ENCODE results near the gene MYLK4.

MYLK4 gene

GRCh38 chr6:2733324-2733723 is 17.4 kb downstream of the MYLK4 start:
- no peak for DNase-seq (ENCODE audit: low read depth)

DNA sequence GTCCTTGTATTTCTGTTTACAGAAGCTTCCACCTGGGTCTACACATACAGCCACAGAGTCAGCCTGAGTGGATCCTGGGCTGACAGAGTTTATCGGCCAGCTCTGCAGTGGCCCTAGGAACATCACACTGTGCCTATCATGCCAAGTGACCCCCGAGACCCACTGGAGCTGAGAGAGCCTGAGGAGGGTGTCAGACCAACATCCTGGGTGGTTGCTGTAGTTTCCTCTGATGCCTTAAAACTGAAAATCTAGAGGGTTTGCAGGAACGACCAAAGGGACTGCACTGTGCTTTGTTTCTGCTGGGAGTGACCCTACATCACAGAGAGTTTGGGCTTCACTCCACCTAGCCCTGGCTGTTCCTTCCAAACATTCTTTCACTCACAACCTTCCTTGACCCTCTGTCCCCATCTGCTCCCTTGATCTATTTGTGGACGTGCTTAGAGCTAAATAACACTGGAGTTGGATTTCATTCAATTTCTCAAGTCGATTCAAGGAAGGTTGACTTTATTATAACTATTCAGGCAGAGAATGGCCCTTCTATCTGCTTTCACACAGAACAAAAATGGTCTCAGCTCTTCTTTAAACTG is 18.1 kb downstream of the MYLK4 start:
- DNase-seq (ENCODE audit: low read depth), result no peak

DNA sequence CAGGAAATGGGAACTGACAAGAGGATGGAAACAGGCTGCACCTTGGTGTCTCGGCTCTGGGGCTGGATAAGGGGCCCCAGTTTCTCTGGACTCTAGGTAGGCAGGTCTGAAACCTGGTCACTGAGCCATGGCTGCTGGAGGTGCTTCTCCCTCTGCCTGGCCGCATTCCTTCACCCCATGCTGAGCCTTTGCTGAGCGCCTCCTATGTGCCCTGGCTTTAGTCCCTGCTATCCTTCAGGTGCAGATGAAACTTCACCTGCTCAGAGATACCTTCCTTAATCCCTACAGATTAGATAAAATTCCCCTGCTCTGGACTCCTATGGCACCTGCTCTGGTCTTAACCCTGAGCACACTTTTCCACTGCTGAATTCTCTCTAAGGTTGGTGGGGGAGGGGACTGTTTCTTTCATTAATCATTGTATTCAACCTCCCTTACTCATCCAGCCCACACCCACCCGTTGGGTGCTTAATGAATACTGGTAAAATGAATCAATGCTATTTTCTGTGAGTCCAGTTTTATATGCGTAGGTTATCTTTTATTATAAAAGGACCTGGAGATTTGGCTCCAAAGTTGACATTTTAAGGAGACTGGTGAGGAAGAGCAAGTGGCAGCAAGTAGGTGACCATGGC is 19.3 kb downstream of the MYLK4 start:
- no peak for DNase-seq (ENCODE audit: low read depth)

DNA sequence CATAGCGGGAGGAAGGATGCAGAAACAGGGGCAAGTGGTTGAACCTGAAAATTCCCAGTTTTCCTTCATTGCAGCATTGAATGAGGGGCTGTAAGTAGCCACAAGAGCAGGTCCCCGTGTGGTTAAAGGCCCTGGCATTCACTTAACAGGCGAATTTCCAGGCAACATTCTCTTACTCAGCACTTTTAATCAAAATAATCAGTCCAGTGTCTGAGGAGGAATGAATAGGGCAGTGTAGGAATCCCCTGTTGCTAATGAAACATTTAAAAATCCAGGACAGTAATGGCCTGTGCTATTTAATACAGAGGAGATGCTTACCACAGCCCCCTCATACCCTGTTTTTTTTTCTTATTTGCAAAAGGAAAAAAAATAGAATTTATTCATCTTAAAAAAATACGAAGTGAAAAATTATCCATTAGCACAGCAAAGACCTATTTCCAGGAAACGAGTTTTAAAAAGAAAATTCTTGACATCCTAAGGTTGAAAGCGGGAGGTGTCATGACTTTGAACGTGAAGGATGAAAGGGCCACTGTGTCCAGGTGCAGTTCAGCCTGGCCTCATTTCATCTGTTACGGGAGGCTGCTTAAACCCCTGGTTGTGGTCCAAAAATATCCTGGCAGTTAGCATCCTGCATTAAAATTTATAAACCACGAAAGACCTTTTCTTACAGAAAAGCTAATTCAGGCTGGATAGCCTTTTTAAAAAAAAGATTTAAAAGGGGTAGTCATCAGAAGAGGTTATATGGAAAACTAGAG is 20.2 kb downstream of the MYLK4 start:
- DNase-seq (ENCODE audit: low read depth), result no peak

GRCh38 chr6:2729921-2730320 is 20.8 kb downstream of the MYLK4 start:
- no peak for DNase-seq (ENCODE audit: low read depth)

DNA sequence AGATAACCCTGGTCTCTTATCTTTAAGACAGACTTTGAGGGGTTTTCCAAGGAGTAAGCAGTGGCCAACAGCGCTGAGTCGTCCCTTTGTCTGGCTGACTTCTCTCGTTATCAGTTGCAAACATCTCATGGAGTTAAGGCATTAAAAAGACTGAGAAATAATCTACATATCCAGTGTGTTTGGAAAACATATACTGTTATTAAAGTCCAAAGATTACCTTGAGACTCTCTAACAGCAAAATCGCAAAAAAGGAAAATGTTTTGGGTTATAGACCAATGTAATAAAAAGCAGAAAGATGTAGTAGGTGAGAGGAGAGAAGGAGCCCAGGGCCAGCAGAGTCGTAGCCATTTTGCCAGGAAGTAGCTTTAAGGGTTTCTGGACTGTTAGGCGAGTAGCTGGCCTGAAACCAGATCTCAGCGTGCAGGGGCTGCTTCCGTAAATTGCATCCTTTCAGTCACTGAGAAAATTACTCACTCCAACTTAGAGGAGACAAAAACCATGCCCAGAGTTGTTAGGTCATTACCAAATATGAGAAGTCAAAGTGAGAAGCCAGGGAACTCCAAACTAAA is 24.6 kb downstream of the MYLK4 start:
- no peak for DNase-seq (ENCODE audit: low read depth)

- DNase-seq (ENCODE audit: low read depth), result no peak
Measured at GRCh38 chr6:2725364-2725988, 25.2 kb downstream of the MYLK4 start.

- DNase-seq (ENCODE audit: low read depth), result no peak
Measured at GRCh38 chr6:2721219-2721618, 29.5 kb downstream of the MYLK4 start.

DNA sequence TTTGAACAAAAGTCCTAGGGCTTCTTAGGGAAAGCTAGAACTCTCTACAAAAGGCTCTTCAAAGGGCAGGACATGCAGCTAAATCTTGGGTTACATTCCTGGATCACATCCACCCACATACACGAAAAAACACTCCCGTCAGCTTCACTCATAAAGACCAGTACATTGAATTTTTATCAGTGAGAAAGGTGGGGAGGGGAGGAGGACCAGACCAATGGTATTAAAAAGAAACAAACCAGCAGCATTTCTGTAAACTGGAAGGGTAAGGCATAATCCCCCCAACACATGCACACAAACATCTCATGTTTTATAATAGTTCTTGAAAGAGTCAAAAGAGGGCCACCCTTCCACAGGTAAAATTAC is 31.6 kb downstream of the MYLK4 start:
- no peak for DNase-seq (ENCODE audit: low read depth)

- DNase-seq (ENCODE audit: low read depth), result no peak
Measured at GRCh38 chr6:2718334-2719092, 32.2 kb downstream of the MYLK4 start.

DNA sequence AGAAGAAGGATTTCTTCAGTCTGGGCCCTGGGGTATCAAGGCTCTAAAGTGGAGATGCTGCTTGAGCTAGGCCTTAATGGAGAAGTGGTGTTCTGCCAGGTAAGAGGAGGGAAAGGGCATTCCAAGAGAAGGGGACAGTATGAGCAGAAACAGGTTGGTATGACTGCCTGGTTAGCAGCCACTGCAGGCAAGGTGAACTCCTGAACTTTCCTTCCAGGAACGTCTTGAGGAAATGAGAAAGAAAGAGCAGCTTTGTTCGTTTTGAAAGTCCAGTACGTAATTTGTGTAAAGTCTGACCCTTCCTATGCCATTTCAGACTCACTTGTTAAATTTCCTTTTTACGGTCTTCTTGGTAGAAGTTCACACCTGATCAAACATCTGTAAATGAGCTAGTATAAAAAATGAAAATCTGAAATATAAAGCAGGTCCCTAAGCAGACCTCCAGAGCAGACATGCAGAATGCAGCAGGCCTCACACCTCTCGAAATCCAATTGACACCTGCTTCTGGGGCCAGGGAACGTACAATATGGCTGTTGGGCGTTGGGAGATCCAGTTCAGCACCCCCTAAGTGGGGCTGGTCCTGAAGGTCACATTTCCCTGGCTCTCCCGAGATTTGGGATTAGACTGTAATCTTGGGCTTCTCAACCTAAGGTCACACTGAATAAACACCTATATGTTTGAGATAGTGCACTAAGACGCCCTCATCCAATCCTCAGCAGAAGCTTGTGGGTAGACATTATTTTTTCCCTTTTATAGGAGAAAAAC is 33.6 kb downstream of the MYLK4 start:
- DNase-seq (ENCODE audit: low read depth), result no peak

- DNase-seq (ENCODE audit: low read depth), result no peak
Measured at GRCh38 chr6:2715737-2716136, 35.0 kb downstream of the MYLK4 start.

DNA sequence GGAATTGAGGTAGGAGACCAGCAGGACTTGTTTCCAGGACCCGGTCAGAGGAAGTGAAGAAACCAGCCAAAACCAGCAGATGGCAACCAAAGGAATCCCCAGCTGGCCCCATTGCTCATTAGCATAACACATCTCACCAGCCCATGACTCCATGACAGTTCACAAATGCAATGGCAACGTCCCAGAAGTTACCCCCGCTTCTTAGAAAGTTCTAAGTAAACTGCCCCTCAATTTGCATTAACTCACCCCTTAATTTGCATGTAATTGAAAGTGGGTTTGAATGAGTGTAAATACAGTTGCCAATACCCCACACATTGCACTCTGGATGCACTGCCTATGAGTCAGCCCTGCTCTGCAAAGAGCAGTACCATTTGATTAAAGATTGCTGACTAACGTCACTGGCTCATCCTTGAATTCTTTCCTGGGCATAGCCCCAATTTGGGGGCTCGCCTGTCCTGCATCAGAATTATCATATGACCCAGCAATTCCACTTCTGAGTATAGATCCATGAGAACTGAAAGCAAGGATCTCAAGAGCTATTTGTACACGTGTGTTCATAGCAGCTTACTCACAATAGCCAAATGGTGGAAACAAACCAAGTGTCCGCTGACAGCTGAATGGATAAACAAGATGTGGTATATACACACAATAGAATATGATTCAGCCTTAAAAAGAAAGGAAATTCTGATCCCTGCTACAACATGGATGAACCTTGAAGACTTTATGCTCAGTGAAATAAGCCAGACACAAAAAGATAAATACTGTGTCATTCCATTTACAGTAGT is 36.4 kb downstream of the MYLK4 start:
- no peak for DNase-seq (ENCODE audit: low read depth)

DNA sequence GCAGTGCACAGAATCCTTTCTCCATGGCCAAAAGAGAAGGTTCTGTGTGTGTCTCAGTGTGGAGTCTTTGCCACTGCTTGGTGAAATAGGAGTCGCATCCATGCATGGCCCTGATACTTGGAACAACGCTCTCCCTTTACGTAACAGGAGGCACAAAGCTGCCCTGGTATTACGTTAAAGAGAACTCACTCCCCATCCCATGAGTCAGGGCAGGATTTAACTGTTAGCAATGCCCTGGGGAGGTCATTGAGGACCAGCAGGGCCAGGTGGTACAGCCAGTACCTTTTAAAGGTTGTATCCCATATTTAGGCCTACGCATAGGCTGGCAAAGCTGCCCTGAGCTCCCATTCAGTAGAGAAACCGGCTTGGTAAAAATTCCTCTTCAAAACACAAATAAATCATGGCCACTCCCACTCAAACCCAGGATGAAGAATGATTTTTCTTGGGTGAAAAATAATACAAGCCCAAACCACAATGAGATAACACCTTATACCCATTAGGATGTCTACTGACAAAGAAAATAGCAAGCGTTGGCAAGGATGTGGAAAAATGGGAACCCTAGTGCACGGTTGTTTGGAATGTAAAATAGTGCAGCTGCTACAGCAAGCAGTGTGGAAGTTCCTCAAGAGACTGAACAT is 37.1 kb downstream of the MYLK4 start:
- no peak for DNase-seq (ENCODE audit: low read depth)

DNA sequence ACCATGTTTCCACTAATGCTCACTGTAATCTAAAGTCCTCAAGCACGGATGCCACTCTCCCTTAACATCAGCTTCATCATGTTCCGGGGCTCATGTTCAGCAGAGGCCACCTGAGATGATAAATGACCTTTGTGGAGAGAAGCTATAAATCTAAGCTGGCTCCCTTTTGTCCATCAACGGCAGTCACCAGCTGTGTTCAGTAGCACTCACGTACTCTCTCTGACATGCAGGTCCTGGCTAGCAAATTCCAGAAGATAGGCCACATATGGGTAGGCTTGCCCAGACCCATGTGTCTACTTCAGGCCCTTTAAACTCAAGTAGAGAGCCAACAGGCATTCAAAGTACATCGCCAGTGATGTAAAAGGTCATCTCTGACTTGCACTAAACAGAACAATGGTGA is 38.6 kb downstream of the MYLK4 start:
- DNase-seq (ENCODE audit: low read depth), result no peak

DNA sequence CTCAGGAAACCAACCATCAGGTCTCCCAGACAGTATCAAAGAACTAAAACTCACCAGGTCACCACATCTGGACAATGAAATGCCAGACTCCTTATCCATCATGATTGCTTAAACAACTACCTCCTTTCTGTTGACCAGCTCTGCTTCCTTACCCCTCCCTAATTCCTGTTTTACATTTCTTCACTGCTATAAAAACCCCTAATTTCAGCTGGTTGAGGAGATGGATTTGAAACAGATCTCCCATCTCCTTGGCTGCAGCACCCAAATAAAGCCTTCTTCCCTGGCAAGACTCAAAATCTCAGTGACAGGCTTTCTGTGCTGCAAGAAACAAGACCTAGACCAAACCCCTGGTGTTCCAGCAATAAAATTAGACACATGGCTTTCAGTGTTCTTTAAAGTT is 40.3 kb downstream of the MYLK4 start:
- no peak for DNase-seq (ENCODE audit: low read depth)

GRCh38 chr6:2708456-2708855 is 42.3 kb downstream of the MYLK4 start:
- DNase-seq (ENCODE audit: low read depth), result no peak

GRCh38 chr6:2706558-2706957 is 44.2 kb downstream of the MYLK4 start:
- no peak for DNase-seq (ENCODE audit: low read depth)

- no peak for DNase-seq (ENCODE audit: low read depth)
Measured at GRCh38 chr6:2705256-2705655, 45.5 kb downstream of the MYLK4 start.

DNA sequence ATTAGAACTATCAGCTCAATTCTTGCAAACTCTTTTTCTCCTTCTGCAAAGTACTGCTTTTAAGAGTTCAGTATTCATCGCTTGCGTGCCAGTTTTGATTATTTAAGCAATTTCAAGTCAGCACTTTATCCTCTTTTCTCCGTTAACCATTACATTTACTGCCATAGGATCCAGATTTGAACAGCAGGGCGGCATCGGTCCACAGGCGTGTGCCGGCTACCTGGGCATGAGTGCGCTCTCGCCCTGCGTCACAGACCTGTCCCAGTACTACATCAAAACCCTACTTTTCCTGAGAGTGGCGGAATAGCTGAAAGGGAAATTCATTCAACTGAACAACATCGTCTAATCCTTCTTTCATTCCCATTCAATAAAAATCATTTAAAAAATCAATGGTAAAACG is 53.4 kb downstream of the MYLK4 start:
- DNase-seq (ENCODE audit: low read depth), result no peak

Data from stimulated activated CD8-positive, alpha-beta memory T cell treated with anti-CD3 and anti-CD28 coated beads, Interleukin-12 subunit alpha, Interleukin-12 subunit beta, amount 100 ng/mL, for 1 hour (primary cell).